GM19351 (cell line): ENCODE results near the gene TPM2.
"Not testable (repeated sequence)": the region's sequence is repeated elsewhere in the genome, so short reads cannot be mapped to it uniquely, and the experiment has no call there.

ENCODE experiments used
- ATAC-seq: cut with Tn5 transposase; IDR thresholded peaks from one replicate; pipeline ENCODE4 v1.9.1; 2021; ENCODE audit warnings: mild to moderate bottlenecking, moderate library complexity; ENCODE audit not compliant: unreplicated experiment

Gene TPM2

GRCh38 chr9:35657546-35658136, 32.1 kb downstream of the TPM2 start, which contains the start of gene RMRP:
RMRP (minus strand) TSS chr9:35658019.
- peak; percentile 82 for ATAC-seq

GRCh38 chr9:35656831-35657545, 32.7 kb downstream of the TPM2 start:
- ATAC-seq: no peak

- ATAC-seq: no peak
Measured at GRCh38 chr9:35656348-35656747, 33.4 kb downstream of the TPM2 start.

GRCh38 chr9:35653611-35654010, 36.1 kb downstream of the TPM2 start:
- ATAC-seq: no peak

- ATAC-seq: no peak
Measured at GRCh38 chr9:35652829-35653209, 36.9 kb downstream of the TPM2 start.

DNA sequence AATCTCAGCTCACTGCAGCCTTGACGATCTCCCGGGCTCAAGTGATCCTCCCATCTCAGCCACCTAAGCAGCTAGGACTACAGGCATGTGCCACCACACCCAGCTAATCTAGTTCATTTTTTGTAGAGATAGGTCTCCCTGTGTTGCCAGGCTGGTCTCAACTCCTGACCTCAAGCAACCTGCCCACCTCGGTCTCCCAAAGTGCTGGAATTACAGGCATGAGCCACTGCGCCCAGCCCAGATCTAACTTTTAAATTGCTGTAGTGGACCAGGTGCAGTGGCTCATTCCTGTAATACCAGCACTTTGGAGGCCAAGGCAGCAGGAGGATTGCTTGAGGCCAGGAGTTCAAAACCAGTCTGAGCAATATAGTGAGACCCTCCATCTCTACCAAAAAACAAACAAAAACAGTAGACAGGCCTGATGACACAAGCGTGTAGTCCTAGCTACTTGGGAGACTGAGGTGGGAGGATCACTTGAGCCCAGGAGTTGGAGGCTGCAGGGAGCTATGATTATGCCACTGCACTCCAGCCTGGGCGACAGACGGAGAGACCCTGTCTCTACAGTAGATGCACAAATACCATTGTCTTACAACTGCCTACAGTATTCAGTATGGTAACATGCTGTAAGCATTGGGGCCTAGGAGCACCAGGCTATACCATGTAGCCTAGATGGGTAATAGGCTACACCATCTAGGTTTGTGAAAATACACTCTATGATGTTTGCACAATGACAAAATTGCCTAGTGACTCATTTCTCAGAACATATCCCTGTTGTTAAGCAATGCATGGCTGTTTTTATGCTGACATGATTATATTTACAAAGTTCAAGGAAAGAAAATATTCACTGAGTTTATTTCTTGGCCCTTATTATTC, 37.5 kb downstream of the TPM2 start:
- no peak for ATAC-seq

DNA sequence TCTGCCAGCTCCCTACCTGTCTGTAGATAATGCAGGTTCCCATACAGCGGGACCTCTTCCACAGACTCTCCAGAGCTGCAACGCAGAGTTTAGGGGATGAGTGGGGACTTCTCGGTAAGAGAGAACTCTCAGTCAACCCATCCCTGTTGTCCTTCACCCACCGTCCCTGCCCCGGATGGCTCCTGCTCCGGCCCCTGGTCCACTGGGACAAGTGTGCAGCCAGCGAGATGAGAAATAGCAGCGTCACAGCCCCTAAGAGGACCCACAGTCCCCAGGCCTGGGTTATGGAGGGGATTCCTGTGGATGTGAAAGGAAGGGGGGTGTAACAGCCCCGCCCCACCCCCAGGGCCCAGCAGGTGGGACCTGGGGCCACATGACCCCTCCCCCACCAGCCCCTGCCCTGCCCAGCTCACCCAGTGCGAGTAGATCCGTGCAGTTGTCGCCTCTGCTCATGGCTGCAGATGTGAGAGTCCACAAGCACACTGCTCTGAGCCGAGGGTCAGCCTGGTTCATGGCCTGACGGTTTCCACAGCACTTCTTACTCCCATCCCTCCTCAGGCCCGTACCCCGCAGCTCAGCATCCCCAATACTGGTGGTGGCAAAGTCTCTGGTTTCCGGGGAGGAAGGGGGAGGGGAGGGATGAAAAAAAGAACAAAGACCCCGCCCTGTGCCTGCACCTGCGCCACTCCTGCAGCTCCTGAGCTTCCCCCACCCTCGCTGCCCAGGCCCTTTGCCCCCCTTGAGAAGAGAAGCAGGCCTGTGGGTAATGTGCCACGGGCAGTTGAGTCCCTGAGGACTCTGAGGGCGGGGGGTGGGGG, 39.2 kb downstream of the TPM2 start, which contains the start of gene SIT1:
TSS of gene SIT1 (minus strand) at position 591 of the 818 bp plus-strand sequence. CDS start at position 513, 78 bp downstream.
- no peak for ATAC-seq

- ATAC-seq: no peak
Measured at GRCh38 chr9:35649431-35650340, 40.0 kb downstream of the TPM2 start.

GRCh38 chr9:35646533-35647265, 43.0 kb downstream of the TPM2 start:
- peak; percentile 80 for ATAC-seq

- no peak for ATAC-seq
Measured at GRCh38 chr9:35646153-35646532, 43.6 kb downstream of the TPM2 start.

- ATAC-seq: not testable (repeated sequence)
Measured at GRCh38 chr9:35645736-35646135, 44.0 kb downstream of the TPM2 start.

DNA sequence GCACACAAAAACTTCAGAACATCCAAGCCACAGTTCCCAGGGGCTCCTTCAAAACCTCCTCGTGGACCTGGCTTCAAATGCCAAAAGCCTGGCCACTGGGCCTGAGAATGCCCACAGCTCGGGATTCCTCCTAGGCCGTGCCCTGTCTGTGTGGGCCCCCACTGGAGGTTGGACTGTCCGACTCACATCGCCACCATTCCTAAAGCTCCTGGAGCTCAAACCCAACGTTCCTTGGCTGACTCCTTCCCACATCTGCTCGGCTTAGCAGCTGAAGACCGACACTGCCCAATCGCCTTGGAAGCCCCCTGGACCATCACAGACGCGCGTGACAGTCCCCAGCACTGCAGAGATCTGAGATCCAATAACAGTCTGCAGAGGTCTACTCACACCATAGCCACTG, 46.7 kb downstream of the TPM2 start:
- no peak for ATAC-seq

DNA sequence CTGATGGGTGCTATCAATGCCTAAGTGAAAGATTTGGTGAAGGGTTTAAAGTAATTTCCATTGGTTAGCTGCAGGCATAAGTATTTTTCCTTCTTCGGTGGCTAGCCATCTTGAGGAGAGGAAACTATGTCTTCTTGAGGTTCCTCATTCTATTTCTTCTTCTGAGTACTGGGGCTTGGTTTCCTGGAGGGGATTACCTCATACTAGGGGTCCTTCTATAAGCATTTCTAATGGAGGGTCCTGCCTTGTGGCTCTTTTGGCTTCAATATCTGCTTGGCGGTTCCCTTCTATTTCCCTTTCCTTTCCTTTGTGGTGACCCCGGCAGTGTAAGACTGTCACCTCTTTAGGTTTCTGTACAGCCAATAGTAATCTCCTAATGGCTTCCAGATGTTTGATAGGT, 48.2 kb downstream of the TPM2 start:
- ATAC-seq: not testable (repeated sequence)

GRCh38 chr9:35640431-35640830, 49.3 kb downstream of the TPM2 start:
- ATAC-seq: not testable (repeated sequence)

- ATAC-seq: no peak
Measured at GRCh38 chr9:35639631-35640030, 50.1 kb downstream of the TPM2 start.

- not testable (repeated sequence) for ATAC-seq
Measured at GRCh38 chr9:35639225-35639624, 50.5 kb downstream of the TPM2 start.

- ATAC-seq: not testable (repeated sequence)
Measured at GRCh38 chr9:35638751-35639150, 51.0 kb downstream of the TPM2 start.

- ATAC-seq: not testable (repeated sequence)
Measured at GRCh38 chr9:35637427-35637955, 52.2 kb downstream of the TPM2 start.

- ATAC-seq: not testable (repeated sequence)
Measured at GRCh38 chr9:35636877-35637246, 52.9 kb downstream of the TPM2 start.
